ENCODE measurements around the gene NTNG1. TPM values are rescaled to one million over a fixed set of nuclear protein-coding genes. Genes with fewer than 3 reads are reported as not detected.

The NTNG1 gene
- total and polyA plus RNA-seq, 10 of the 15 experiments (the other 5 are each of a cell fraction or from before 2014, with no cell fraction given) = 0.18 to 2.3 (median 1.1) TPM; not detected in 1

GRCh38 chr1:107439567-107439966 is 298.7 kb downstream of the NTNG1 start:
- ChIA-PET RAD21 (ENCODE audit: unreplicated experiment) (interaction anchor here (1.0 to 1.4 kb wide), 2 partner anchors 8 to 20 kb away, joined by 4 read pairs; no protein-coding TSS in a partner anchor), SMC1A (ENCODE audit: uncharacterized antibody, unreplicated experiment) (interaction anchor here (0.8 to 2.1 kb wide), 6 partner anchors 9 to 39 kb away, joined by 3 to 15 read pairs (median 5); no protein-coding TSS in a partner anchor), CTCF (interaction anchor here (2.2 to 14.4 kb wide), 2 partner anchors 8 to 88 kb away, joined by 13 to 314 read pairs; no protein-coding TSS in a partner anchor), POLR2A (no interaction called here)
- no peak overlapping the region for H3K4me2 ChIP-seq (ENCODE audit: control insufficient read depth, insufficient read depth)
- no peaks in the 10 kb centered on the region for H3K27me3 ChIP-seq (replicated peaks in 1 of 2; ENCODE audit: control insufficient read depth in 2 of 2, insufficient read depth in 2 of 2, low read length in 1 of 2)
- no peaks in the 10 kb centered on the region for H3K79me2 ChIP-seq (ENCODE audit: control insufficient read depth, insufficient read depth, low read length)
- no peak for TF ChIP-seq JUNB (IDR thresholded peaks at IDR 0.05)
- no peak overlapping the region for H3K9ac ChIP-seq (ENCODE audit: control insufficient read depth, insufficient read depth, low read length)
- 84% methylated on average over 3 of the region's 3 CpGs for WGBS (ENCODE audit: insufficient coverage, insufficient replicate concordance, low lambda C conversion rate, missing lambda C conversion rate)
- no peak overlapping the region for H3K27ac ChIP-seq (ENCODE audit: control insufficient read depth, insufficient read depth)
- no TSS peak for BruUV-seq (replicated peaks)
- H3K9me3 ChIP-seq (replicated peaks; ENCODE audit: control insufficient read depth, insufficient read depth, low read length) = no peaks in the 10 kb centered on the region
- ATAC-seq = no peak
- no peaks in the 10 kb centered on the region for H4K20me1 ChIP-seq (ENCODE audit: control insufficient read depth, insufficient read depth)
- intact Hi-C loops (cut with micrococcal nuclease; ENCODE audit: unreplicated experiment) = no loop called here
- no peak overlapping the region for H3K4me3 ChIP-seq
- no peaks in the 10 kb centered on the region for H3K4me1 ChIP-seq (ENCODE audit: control insufficient read depth, insufficient read depth, low read length)
- H2AFZ ChIP-seq (ENCODE audit: control insufficient read depth, low read depth, low read length) = no peak overlapping the region
- no peak for FAIRE-seq
- DNase-seq (ENCODE audit: low read depth, low spot score) = no peak
- in situ Hi-C loops (cut with MboI) = loop anchor here (10.0 kb wide), 1 partner anchor 85 kb away; no protein-coding TSS in a partner anchor
- H3K36me3 ChIP-seq (ENCODE audit: control insufficient read depth in 2 of 2, insufficient read depth in 2 of 2, low read length in 1 of 2) = no peaks in the 10 kb centered on the region

GRCh38 chr1:107442551-107442950 is 301.7 kb downstream of the NTNG1 start:
- H3K27me3 ChIP-seq (replicated peaks in 1 of 2; ENCODE audit: control insufficient read depth in 2 of 2, insufficient read depth in 2 of 2, low read length in 1 of 2) = no peaks in the 10 kb centered on the region
- no peaks in the 10 kb centered on the region for H3K36me3 ChIP-seq (ENCODE audit: control insufficient read depth in 2 of 2, insufficient read depth in 2 of 2, low read length in 1 of 2)
- RAD21 ChIA-PET (ENCODE audit: unreplicated experiment) = interaction anchor here (1.4 kb wide), 1 partner anchor 10 kb away, joined by 6 read pairs; no protein-coding TSS in a partner anchor
- ATAC-seq (no peak), FAIRE-seq (no peak), DNase-seq (ENCODE audit: low read depth, low spot score) (no peak)
- intact Hi-C loops (cut with micrococcal nuclease; ENCODE audit: unreplicated experiment) (no loop called here), in situ Hi-C loops (cut with MboI) (no loop called here)
- BruUV-seq (replicated peaks) = no TSS peak
- POLR2A ChIA-PET = no interaction called here
- H3K4me1 ChIP-seq (ENCODE audit: control insufficient read depth, insufficient read depth, low read length) = no peaks in the 10 kb centered on the region
- no peak overlapping the region for H3K4me2 ChIP-seq (ENCODE audit: control insufficient read depth, insufficient read depth)
- SMC1A ChIA-PET (ENCODE audit: uncharacterized antibody, unreplicated experiment) = interaction anchor here (0.8 kb wide), 2 partner anchors 19 to 33 kb away, joined by 3 read pairs; no protein-coding TSS in a partner anchor
- H3K9ac ChIP-seq (ENCODE audit: control insufficient read depth, insufficient read depth, low read length) = no peak overlapping the region
- no peaks in the 10 kb centered on the region for H3K9me3 ChIP-seq (replicated peaks; ENCODE audit: control insufficient read depth, insufficient read depth, low read length)
- TF ChIP-seq KAT2A (conservative IDR thresholded peaks at IDR 0.05; ENCODE audit: control insufficient read depth, low read depth, low read length) (no peak), TCF7 (IDR thresholded peaks at IDR 0.05; ENCODE audit: borderline replicate concordance) (peak; percentile 53; the same call in 1 of the 2 replicates), BMI1 (IDR thresholded peaks at IDR 0.05; ENCODE audit: borderline replicate concordance) (no peak), SIN3A (IDR thresholded peaks at IDR 0.05; ENCODE audit: low read depth, low read length) (no peak), RUNX3 (IDR thresholded peaks at IDR 0.05; ENCODE audit: low read length) (peak; percentile 14; the same call in 1 of the 2 replicates), RCOR1 (conservative IDR thresholded peaks at IDR 0.05; ENCODE audit: low read depth, low read length) (no peak)
- 92% methylated on average over 1 of the region's 1 CpG for WGBS (ENCODE audit: insufficient coverage, insufficient replicate concordance, low lambda C conversion rate, missing lambda C conversion rate)
- H3K27ac ChIP-seq (ENCODE audit: control insufficient read depth, insufficient read depth) = no peak overlapping the region
- H4K20me1 ChIP-seq (ENCODE audit: control insufficient read depth, insufficient read depth) = no peaks in the 10 kb centered on the region
- CTCF ChIA-PET = interaction anchor here (0.9 to 4.0 kb wide), 2 partner anchors 10 to 11 kb away, joined by 3 to 26 read pairs; no protein-coding TSS in a partner anchor
- no peaks in the 10 kb centered on the region for H3K79me2 ChIP-seq (ENCODE audit: control insufficient read depth, insufficient read depth, low read length)
- H3K4me3 ChIP-seq = no peak overlapping the region
- no peak overlapping the region for H2AFZ ChIP-seq (ENCODE audit: control insufficient read depth, low read depth, low read length)
